Hepatocyte (in vitro differentiated cells): Measurements from ENCODE around the gene HEBP2.

ENCODE experiments used
- CTCF ChIP-seq: fragments of 200-600 bp; sonication (generic); IDR thresholded peaks from 2 replicates; pipeline ENCODE4 v1.5.1; 2016; ENCODE audit warnings: antibody characterized with exemption, mild to moderate bottlenecking; ENCODE audit not compliant: poor library complexity
- EZH2 ChIP-seq: fragments of 200-600 bp; sonication (generic); IDR thresholded peaks from 2 replicates; pipeline ENCODE4 v1.6.1; 2016; ENCODE audit warnings: antibody characterized with exemption, mild to moderate bottlenecking, borderline replicate concordance

GRCh38 chr6:138396709-138397108, 7.3 kb upstream of the HEBP2 start:
- no peak for TF ChIP-seq CTCF
- no peak for TF ChIP-seq EZH2
